Endothelial cell (in vitro differentiated cells): ENCODE measurements around the gene HMOX2. TPM values are rescaled to one million over a fixed set of nuclear protein-coding genes. Genes with fewer than 3 reads are reported as not detected.

Source experiments
- DNase-seq: peaks from one replicate; pipeline ENCODE4 v3.0.0; 2021; ENCODE audit warnings: low spot score
- H3K27ac Mint-ChIP-seq: one replicate; pipeline ENCODE4 v1.8.0; 2021; ENCODE audit warnings: mixed read lengths, inconsistent platforms; ENCODE audit not compliant: unreplicated experiment
- H3K27me3 Mint-ChIP-seq: one replicate; pipeline ENCODE4 v1.8.0; 2021; ENCODE audit warnings: mild to moderate bottlenecking, moderate library complexity, mixed read lengths, inconsistent platforms; ENCODE audit not compliant: unreplicated experiment
- H3K36me3 Mint-ChIP-seq: one replicate; pipeline ENCODE4 v1.8.0; 2021; ENCODE audit warnings: mild to moderate bottlenecking, low read depth, mixed read lengths, inconsistent platforms; ENCODE audit not compliant: unreplicated experiment
- H3K4me1 Mint-ChIP-seq: one replicate; pipeline ENCODE4 v1.8.0; 2021; ENCODE audit warnings: mild to moderate bottlenecking, mixed read lengths, inconsistent platforms; ENCODE audit not compliant: unreplicated experiment
- H3K4me3 Mint-ChIP-seq: one replicate; pipeline ENCODE4 v1.8.0; 2021; ENCODE audit warnings: mild to moderate bottlenecking, mixed read lengths, inconsistent platforms; ENCODE audit not compliant: unreplicated experiment
- H3K9me3 Mint-ChIP-seq: one replicate; pipeline ENCODE4 v1.8.0; 2021; ENCODE audit warnings: mixed read lengths, inconsistent platforms; ENCODE audit not compliant: unreplicated experiment
- total RNA-seq: library from RNA; stranded (reverse); fragmentation: NEBNext Ultra II Directional; extraction: Animal tissue kit (Norgen Biotek cat#: 25700); gene quantifications from one replicate; pipeline ENCODE4 v1.2.1, GENCODE V29; 2021; ENCODE audit not compliant: unreplicated experiment
- TF ChIP-seq, protein P1 (sequence below): fragments of 200-600 bp; sonication (generic); IDR thresholded peaks from one replicate; pipeline ENCODE4 v1.5.0; 2021; ENCODE audit warnings: antibody characterized with exemption; ENCODE audit not compliant: unreplicated experiment

HMOX2 gene
- total RNA-seq, 1 donor from 2014 or later, result 225 TPM

DNA sequence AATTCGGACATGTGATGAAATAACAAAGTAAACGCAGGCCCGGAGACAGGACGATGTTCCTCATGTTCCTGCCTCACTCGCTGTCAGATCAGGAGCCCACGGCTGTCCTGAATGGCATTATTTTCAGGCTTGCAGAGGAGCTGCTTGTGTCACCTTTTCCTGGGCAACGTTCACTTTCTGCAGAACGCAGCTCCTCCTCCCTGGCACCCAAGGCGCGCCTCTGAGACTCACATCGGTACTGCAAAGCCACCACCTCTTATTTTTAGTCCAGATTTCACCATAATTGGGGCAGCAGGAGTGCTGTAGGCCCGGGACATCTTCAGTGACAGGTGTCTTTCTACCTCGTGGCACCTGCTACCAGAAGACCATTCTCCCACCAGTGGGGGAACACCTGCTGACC is 71.9 kb downstream of the HMOX2 start:
- H3K36me3 Mint-ChIP-seq, result no peaks in the 10 kb centered on the region
- H3K4me1 Mint-ChIP-seq, result no peaks in the 10 kb centered on the region
- no peaks in the 10 kb centered on the region for H3K9me3 Mint-ChIP-seq
- no peak for DNase-seq
- peaks cover 2% of the 10 kb centered on the region for H3K27me3 Mint-ChIP-seq
- no peak overlapping the region for H3K27ac Mint-ChIP-seq
- no peak overlapping the region for H3K4me3 Mint-ChIP-seq
- TF ChIP-seq, protein P1, sequence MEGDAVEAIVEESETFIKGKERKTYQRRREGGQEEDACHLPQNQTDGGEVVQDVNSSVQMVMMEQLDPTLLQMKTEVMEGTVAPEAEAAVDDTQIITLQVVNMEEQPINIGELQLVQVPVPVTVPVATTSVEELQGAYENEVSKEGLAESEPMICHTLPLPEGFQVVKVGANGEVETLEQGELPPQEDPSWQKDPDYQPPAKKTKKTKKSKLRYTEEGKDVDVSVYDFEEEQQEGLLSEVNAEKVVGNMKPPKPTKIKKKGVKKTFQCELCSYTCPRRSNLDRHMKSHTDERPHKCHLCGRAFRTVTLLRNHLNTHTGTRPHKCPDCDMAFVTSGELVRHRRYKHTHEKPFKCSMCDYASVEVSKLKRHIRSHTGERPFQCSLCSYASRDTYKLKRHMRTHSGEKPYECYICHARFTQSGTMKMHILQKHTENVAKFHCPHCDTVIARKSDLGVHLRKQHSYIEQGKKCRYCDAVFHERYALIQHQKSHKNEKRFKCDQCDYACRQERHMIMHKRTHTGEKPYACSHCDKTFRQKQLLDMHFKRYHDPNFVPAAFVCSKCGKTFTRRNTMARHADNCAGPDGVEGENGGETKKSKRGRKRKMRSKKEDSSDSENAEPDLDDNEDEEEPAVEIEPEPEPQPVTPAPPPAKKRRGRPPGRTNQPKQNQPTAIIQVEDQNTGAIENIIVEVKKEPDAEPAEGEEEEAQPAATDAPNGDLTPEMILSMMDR, result no peak

DNA sequence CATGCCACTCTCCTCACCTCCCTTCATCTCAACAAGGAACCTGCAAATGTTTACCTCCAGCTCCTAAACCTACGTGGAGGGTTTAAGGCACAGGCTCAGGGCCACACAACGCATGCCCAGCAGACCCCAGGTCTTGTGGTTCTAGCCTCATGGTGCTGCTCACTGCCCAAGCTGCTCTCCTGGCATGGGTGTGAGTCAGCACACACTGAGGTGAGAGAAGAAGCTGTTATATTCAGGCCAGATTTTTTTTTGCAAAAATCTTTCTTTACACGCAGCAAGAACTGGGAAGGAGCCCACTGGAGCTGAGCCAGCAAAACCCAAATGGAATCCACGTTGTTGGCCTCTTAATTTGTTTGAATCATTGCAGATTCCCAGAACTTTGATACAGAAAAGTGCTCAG is 74.4 kb downstream of the HMOX2 start:
- H3K4me1 Mint-ChIP-seq, result no peaks in the 10 kb centered on the region
- no peak for DNase-seq
- no peak overlapping the region for H3K4me3 Mint-ChIP-seq
- TF ChIP-seq, protein P1, result no peak
- H3K9me3 Mint-ChIP-seq, result no peaks in the 10 kb centered on the region
- H3K36me3 Mint-ChIP-seq, result no peaks in the 10 kb centered on the region
- H3K27ac Mint-ChIP-seq, result no peak overlapping the region
- peaks cover 2% of the 10 kb centered on the region for H3K27me3 Mint-ChIP-seq

DNA sequence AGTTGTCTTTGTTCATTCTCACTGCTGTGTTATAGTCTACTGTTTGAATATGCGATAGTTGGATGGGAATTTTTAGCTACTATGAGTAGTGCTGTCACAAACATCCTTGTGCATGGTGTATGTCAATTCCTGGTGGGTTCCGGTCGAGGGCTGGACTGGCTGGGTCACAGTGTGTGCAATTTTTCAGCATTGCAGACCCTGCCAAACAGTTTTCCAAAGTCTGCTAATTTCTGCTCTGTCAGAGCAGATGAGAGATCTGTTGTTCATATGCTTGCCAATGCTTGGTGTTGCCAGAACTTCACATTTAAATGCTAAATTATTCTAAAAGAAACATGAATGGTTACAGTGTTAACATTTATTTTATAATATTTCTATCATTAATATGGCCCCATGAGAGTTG is 76.3 kb downstream of the HMOX2 start:
- H3K27me3 Mint-ChIP-seq, result peaks cover 2% of the 10 kb centered on the region
- H3K4me1 Mint-ChIP-seq, result no peaks in the 10 kb centered on the region
- H3K9me3 Mint-ChIP-seq, result no peaks in the 10 kb centered on the region
- DNase-seq, result no peak
- no peak overlapping the region for H3K4me3 Mint-ChIP-seq
- H3K36me3 Mint-ChIP-seq, result no peaks in the 10 kb centered on the region
- TF ChIP-seq, protein P1, result no peak
- no peak overlapping the region for H3K27ac Mint-ChIP-seq

DNA sequence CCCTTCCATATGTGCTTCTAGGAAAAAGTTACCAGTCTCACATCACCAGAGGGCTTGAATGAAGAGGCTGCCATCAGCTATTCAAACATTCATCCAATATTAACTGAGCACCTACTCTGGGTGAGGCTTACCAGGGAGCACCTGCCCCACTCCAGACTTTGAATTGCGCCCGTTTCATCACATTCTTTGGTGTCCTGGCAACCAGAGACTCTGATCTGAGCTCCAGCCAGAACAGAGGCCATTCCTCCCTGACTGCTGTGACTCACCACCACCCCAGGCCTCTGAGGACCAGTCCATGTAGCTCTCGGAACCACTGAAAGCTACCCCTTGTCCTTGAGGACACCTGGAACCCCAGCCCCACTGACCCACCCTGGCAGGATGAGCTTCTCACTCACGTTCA is 79.9 kb downstream of the HMOX2 start, which contains the start of gene C16orf96:
TSS of gene C16orf96 (plus strand) at position 229 of the 400 bp plus-strand sequence. CDS start at position 379, 150 bp downstream.
- no peaks in the 10 kb centered on the region for H3K9me3 Mint-ChIP-seq
- TF ChIP-seq, protein P1, result no peak
- no peak within 1 kb of the TSS for H3K4me3 Mint-ChIP-seq
- no peaks in the 10 kb centered on the region for H3K27me3 Mint-ChIP-seq
- H3K4me1 Mint-ChIP-seq, result no peaks in the 10 kb centered on the region
- no peaks in the 10 kb centered on the region for H3K36me3 Mint-ChIP-seq
- no peak for DNase-seq
- H3K27ac Mint-ChIP-seq, result no peak within 1 kb of the TSS

DNA sequence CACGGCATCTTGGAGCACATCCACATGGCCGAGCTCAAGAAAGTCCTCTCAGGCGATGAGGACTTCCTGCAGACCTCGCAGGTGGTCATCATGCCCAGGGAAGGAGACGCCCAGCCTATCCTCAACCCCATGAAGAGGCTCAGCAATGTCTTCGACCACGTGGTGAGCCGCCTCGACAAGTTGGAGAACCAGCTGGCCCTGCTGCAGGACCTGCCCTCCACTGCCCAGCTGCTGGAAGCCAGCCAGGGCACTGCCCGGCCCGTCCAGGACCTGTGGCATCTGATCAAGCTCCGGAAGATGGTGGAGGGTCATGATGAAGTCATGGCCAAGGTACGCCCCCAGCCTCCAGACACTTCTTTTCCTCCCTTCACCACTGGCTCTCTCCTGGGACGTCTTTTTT is 80.4 kb downstream of the HMOX2 start:
- Mint-ChIP-seq H3K27me3 (no peaks in the 10 kb centered on the region), H3K27ac (no peak overlapping the region), H3K36me3 (no peaks in the 10 kb centered on the region), H3K4me3 (no peak overlapping the region), H3K9me3 (no peaks in the 10 kb centered on the region), H3K4me1 (no peaks in the 10 kb centered on the region)
- TF ChIP-seq, protein P1, result no peak
- no peak for DNase-seq
